Neural progenitor cell (in vitro differentiated cells): ENCODE data around the gene CD28. TPM values are rescaled to one million over a fixed set of nuclear protein-coding genes. Genes with fewer than 3 reads are reported as not detected.

ENCODE experiments used
- DNase-seq: peaks from one replicate; pipeline ENCODE4 v3.0.0-alpha.2; 2016; ENCODE audit warnings: low spot score
- H2AFZ ChIP-seq: fragments of 200-600 bp; sonication (generic); replicated peaks from 2 replicates; pipeline ENCODE4 v1.6.1; 2016; ENCODE audit warnings: antibody characterized with exemption
- H3F3A ChIP-seq: fragments of 200-600 bp; sonication (generic); 2 replicates; pipeline ENCODE4 v1.6.1; 2016; ENCODE audit warnings: antibody characterized with exemption, low read depth
- H3K27ac ChIP-seq: fragments of 200-600 bp; sonication (generic); 2 replicates; pipeline ENCODE4 v1.5.1; 2016; ENCODE audit warnings: mild to moderate bottlenecking
- H3K27me3 ChIP-seq: fragments of 200-600 bp; sonication (generic); 2 replicates; pipeline ENCODE4 v1.6.1; 2016; ENCODE audit warnings: mild to moderate bottlenecking, moderate library complexity
- H3K36me3 ChIP-seq: fragments of 200-600 bp; sonication (generic); 2 replicates; pipeline ENCODE4 v1.5.1; 2016
- H3K4me1 ChIP-seq: fragments of 200-600 bp; sonication (generic); 2 replicates; pipeline ENCODE4 v1.6.1; 2016; ENCODE audit warnings: mixed run types
- H3K4me2 ChIP-seq: fragments of 200-600 bp; sonication (generic); 2 replicates; pipeline ENCODE4 v1.6.1; 2016
- H3K4me3 ChIP-seq: fragments of 200-600 bp; sonication (generic); 2 replicates; pipeline ENCODE4 v1.5.1; 2016
- H3K79me2 ChIP-seq: fragments of 200-600 bp; sonication (generic); 2 replicates; pipeline ENCODE4 v1.6.1; 2016; ENCODE audit warnings: low read depth
- H3K9ac ChIP-seq: fragments of 200-600 bp; sonication (generic); 2 replicates; pipeline ENCODE4 v1.6.1; 2016
- H3K9me3 ChIP-seq: fragments of 200-600 bp; sonication (generic); 2 replicates; pipeline ENCODE4 v1.5.1; 2016; ENCODE audit warnings: low read depth
- H4K20me1 ChIP-seq: fragments of 200-600 bp; sonication (generic); 2 replicates; pipeline ENCODE4 v1.6.1; 2016; ENCODE audit warnings: low read depth
- H3K27ac Mint-ChIP-seq: 3 replicates; pipeline ENCODE4 v1.8.0; 2021; ENCODE audit warnings: mixed read lengths
- H3K27me3 Mint-ChIP-seq: 2 replicates; pipeline ENCODE4 v1.8.0; 2022; ENCODE audit warnings: low read depth, mild to moderate bottlenecking, inconsistent platforms, moderate library complexity, mixed read lengths; ENCODE audit not compliant: insufficient read depth
- H3K36me3 Mint-ChIP-seq: 3 replicates; pipeline ENCODE4 v1.8.0; 2021; ENCODE audit warnings: mixed read lengths
- H3K4me1 Mint-ChIP-seq: 3 replicates; pipeline ENCODE4 v1.8.0; 2021; ENCODE audit warnings: mixed read lengths
- H3K4me3 Mint-ChIP-seq: 3 replicates; pipeline ENCODE4 v1.8.0; 2021; ENCODE audit warnings: mild to moderate bottlenecking, moderate library complexity, mixed read lengths
- H3K9me3 Mint-ChIP-seq: 3 replicates; pipeline ENCODE4 v1.8.0; 2020; ENCODE audit warnings: mixed read lengths
- EZH2 ChIP-seq: fragments of 200-600 bp; sonication (generic); IDR thresholded peaks from 2 replicates; pipeline ENCODE4 v1.6.1; 2017; ENCODE audit warnings: antibody characterized with exemption, mild to moderate bottlenecking, moderate library complexity
- EZH2phosphoT487 ChIP-seq: fragments of 200-600 bp; sonication (generic); IDR thresholded peaks from 2 replicates; pipeline ENCODE4 v1.6.1; 2017; ENCODE audit warnings: antibody characterized with exemption
- total RNA-seq: library from RNA; depleted of rRNA; stranded (reverse); fragments of >200 nt; gene quantifications from 2 replicates; pipeline ENCODE4 v1.2.3, GENCODE V29; 2015; ENCODE audit warnings: low replicate concordance
- TF ChIP-seq, protein P1 (sequence below): fragments of 200-600 bp; sonication (generic); IDR thresholded peaks from 2 replicates; pipeline ENCODE4 v1.5.1; 2017; ENCODE audit warnings: antibody characterized with exemption, mild to moderate bottlenecking

The CD28 gene
- total RNA-seq, 1 donor from 2014 or later = not detected

DNA sequence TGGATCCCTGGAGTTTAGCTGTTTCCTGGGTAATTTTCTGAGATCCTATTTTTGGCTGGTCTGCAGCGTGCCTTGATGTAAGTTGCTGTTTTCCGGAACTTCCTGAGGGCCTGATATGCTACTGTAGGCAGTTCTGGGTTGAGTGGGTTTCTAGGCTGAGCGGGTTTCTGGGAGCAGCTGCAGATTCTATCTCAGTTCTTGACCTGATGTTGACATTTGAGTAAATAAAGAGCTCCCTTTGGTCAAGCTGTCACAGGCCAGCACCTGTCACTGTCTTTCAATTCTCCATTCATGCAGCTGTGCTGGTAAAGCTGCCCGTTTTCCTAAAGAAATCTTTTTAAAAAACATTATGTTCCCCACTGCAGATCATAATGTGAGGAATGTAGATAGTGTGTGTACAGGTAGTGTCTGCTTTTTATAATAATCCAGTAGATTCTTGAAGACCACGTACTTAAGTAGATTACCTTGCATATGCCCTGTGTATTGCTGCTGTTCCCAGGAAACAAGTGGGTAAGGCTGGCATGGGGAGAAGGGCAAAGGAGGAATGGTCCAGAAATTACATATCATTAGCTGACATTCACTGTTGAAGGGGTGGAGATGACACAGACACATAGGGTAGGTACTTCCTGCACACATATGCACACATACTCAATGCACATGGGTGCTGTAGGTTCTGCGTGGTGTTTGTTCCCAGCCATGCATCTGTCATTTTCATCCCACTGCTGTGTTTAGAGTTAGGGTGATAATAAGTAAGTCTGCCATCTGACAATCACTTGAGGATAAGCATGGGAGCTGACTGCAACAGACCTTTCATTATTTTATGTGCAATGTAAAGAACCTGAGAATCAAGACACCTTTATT lies 25.9 kb downstream of the CD28 start:
- no peaks in the 10 kb centered on the region for H3K36me3 Mint-ChIP-seq
- no peak overlapping the region for H3K27ac Mint-ChIP-seq
- no peaks in the 10 kb centered on the region for H3K9me3 ChIP-seq
- no peak overlapping the region for H2AFZ ChIP-seq
- H3K27me3 Mint-ChIP-seq = peaks cover 2% of the 10 kb centered on the region
- H3K27ac ChIP-seq = no peak overlapping the region
- H3K79me2 ChIP-seq = no peaks in the 10 kb centered on the region
- no peak for DNase-seq
- H3F3A ChIP-seq = no peaks in the 10 kb centered on the region
- H3K4me3 ChIP-seq = no peak overlapping the region
- H3K9ac ChIP-seq = no peak overlapping the region
- no peak overlapping the region for H3K4me2 ChIP-seq
- H3K4me1 Mint-ChIP-seq = no peaks in the 10 kb centered on the region
- H3K9me3 Mint-ChIP-seq = no peaks in the 10 kb centered on the region
- H3K27me3 ChIP-seq = no peaks in the 10 kb centered on the region
- no peak overlapping the region for H3K4me3 Mint-ChIP-seq
- no peaks in the 10 kb centered on the region for H4K20me1 ChIP-seq
- no peaks in the 10 kb centered on the region for H3K36me3 ChIP-seq
- TF ChIP-seq EZH2phosphoT487 = no peak
- TF ChIP-seq, protein P1, sequence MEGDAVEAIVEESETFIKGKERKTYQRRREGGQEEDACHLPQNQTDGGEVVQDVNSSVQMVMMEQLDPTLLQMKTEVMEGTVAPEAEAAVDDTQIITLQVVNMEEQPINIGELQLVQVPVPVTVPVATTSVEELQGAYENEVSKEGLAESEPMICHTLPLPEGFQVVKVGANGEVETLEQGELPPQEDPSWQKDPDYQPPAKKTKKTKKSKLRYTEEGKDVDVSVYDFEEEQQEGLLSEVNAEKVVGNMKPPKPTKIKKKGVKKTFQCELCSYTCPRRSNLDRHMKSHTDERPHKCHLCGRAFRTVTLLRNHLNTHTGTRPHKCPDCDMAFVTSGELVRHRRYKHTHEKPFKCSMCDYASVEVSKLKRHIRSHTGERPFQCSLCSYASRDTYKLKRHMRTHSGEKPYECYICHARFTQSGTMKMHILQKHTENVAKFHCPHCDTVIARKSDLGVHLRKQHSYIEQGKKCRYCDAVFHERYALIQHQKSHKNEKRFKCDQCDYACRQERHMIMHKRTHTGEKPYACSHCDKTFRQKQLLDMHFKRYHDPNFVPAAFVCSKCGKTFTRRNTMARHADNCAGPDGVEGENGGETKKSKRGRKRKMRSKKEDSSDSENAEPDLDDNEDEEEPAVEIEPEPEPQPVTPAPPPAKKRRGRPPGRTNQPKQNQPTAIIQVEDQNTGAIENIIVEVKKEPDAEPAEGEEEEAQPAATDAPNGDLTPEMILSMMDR = no peak
- no peak for TF ChIP-seq EZH2
- H3K4me1 ChIP-seq = no peaks in the 10 kb centered on the region

DNA sequence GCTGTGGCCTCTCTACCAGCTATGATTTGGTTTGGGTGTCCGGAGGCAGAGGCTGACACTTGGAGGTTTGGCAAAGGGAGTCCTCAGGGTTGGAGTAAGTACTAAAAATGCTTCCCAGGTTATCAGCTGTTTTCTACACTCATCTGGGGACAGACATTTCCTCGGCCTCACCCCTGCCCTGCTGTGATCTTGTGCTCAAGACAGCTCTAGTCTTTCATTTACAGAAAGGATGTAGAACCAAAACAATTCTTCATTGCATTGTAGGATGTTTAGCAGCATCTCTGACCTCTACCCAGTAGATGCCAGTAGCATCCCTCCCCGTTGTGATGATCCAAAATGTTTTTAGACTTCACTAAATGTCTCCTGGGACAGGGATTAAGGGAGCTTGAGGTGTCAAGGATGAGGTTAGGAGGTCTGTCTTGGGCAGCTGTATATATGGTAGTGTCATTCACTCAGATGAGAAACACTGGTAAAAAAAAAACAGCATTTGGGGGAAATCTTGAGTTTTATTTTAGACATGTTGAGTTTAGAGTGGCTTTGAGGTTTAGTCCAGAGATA lies 26.6 kb downstream of the CD28 start:
- Histone ChIP-seq H3K9ac (no peak overlapping the region), H4K20me1 (no peaks in the 10 kb centered on the region), H3K9me3 (no peaks in the 10 kb centered on the region), H2AFZ (no peak overlapping the region), H3K79me2 (no peaks in the 10 kb centered on the region), H3F3A (no peaks in the 10 kb centered on the region), H3K4me1 (no peaks in the 10 kb centered on the region), H3K4me2 (no peak overlapping the region), H3K36me3 (no peaks in the 10 kb centered on the region), H3K27me3 (no peaks in the 10 kb centered on the region), H3K27ac (no peak overlapping the region), H3K4me3 (no peak overlapping the region)
- H3K4me1 Mint-ChIP-seq = no peaks in the 10 kb centered on the region
- no peak overlapping the region for H3K27ac Mint-ChIP-seq
- no peaks in the 10 kb centered on the region for H3K36me3 Mint-ChIP-seq
- TF ChIP-seq EZH2 (no peak), EZH2phosphoT487 (no peak)
- TF ChIP-seq, protein P1 = no peak
- H3K4me3 Mint-ChIP-seq = no peak overlapping the region
- peaks cover 2% of the 10 kb centered on the region for H3K27me3 Mint-ChIP-seq
- H3K9me3 Mint-ChIP-seq = no peaks in the 10 kb centered on the region
- no peak for DNase-seq

DNA sequence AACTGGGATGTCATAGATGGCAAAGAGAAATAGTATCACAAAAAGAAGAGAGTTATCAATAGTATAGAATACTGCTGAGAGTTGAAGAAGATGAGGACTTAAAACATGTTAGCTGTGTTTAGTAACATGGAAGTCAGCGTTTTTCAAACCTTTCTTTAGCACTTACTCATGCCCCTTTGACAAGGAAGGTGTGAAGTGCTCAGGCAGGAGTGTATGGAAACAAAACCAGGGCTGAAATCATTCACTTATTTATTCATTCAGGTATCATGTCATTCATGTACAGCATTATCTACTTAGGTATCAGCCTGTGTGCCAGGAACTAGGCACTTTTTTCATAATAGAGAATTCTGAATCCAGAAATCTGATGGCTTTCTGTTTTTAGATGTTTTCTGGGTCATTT lies 27.2 kb downstream of the CD28 start:
- TF ChIP-seq, protein P1 = no peak
- no peak for TF ChIP-seq EZH2phosphoT487
- no peak overlapping the region for H3K27ac Mint-ChIP-seq
- no peak overlapping the region for H3K27ac ChIP-seq

More for the DNA sequence above, 27.2 kb downstream of the CD28 start:
- H3K9me3 Mint-ChIP-seq = no peaks in the 10 kb centered on the region
- Histone ChIP-seq H3K27me3 (no peaks in the 10 kb centered on the region), H3K36me3 (no peaks in the 10 kb centered on the region), H3K4me3 (no peak overlapping the region), H3K4me1 (no peaks in the 10 kb centered on the region), H3K9me3 (no peaks in the 10 kb centered on the region), H3F3A (no peaks in the 10 kb centered on the region), H3K9ac (no peak overlapping the region), H4K20me1 (no peaks in the 10 kb centered on the region), H3K79me2 (no peaks in the 10 kb centered on the region), H2AFZ (no peak overlapping the region), H3K4me2 (no peak overlapping the region)
- DNase-seq = no peak
- peaks cover 2% of the 10 kb centered on the region for H3K27me3 Mint-ChIP-seq
- H3K4me3 Mint-ChIP-seq = no peak overlapping the region
- H3K36me3 Mint-ChIP-seq = no peaks in the 10 kb centered on the region
- H3K4me1 Mint-ChIP-seq = no peaks in the 10 kb centered on the region
